ENCODE data around the gene KIT.

The KIT gene

DNA sequence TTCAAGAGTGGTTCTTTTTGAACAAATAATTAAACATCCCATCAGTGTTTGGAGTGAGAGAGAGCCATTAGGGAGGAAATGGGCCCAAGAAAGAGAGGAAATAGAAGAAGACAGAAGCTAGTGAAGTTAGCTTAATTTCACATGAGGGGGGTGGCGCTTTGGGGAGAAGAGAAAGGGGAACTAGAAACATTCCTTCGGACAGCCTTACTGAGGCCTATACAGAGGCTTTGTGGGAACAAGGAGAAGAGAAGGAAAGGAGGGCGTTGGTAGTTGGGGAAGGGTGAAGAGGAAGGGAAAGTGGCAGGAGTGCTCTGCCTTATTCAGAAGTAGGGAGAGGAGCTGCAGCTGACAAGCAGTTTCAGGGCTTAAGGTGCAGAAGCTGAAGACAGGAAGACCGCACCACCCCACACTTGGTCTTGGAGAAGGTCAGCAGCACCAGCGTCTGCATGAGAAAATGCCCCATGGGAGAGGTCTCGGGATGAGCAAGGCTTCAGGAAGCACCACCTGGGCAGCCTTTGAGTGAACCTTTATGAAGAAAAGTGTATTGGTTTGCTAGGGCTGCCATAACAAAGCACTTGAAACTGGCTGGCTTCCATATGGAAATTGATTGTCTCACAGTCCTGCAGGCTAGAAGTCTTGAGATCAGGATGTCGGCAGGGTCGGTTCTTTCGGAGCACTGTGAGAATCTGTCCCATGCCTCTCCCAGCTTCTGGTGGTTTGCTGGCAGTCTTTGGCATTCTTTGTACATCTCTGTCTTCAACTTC lies 85.1 kb downstream of the KIT start:
- DNase-seq (ENCODE audit: low spot score): no peak
- TF ChIP-seq, protein P1, sequence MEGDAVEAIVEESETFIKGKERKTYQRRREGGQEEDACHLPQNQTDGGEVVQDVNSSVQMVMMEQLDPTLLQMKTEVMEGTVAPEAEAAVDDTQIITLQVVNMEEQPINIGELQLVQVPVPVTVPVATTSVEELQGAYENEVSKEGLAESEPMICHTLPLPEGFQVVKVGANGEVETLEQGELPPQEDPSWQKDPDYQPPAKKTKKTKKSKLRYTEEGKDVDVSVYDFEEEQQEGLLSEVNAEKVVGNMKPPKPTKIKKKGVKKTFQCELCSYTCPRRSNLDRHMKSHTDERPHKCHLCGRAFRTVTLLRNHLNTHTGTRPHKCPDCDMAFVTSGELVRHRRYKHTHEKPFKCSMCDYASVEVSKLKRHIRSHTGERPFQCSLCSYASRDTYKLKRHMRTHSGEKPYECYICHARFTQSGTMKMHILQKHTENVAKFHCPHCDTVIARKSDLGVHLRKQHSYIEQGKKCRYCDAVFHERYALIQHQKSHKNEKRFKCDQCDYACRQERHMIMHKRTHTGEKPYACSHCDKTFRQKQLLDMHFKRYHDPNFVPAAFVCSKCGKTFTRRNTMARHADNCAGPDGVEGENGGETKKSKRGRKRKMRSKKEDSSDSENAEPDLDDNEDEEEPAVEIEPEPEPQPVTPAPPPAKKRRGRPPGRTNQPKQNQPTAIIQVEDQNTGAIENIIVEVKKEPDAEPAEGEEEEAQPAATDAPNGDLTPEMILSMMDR (IDR thresholded peaks at IDR 0.05; ENCODE audit: borderline replicate concordance, control extremely low read depth, extremely low read depth, insufficient read depth, missing control alignments): no peak
- in situ Hi-C loops (cut with MboI; ENCODE audit: low sequenced_read_pairs, unreplicated experiment): no loop called here

DNA sequence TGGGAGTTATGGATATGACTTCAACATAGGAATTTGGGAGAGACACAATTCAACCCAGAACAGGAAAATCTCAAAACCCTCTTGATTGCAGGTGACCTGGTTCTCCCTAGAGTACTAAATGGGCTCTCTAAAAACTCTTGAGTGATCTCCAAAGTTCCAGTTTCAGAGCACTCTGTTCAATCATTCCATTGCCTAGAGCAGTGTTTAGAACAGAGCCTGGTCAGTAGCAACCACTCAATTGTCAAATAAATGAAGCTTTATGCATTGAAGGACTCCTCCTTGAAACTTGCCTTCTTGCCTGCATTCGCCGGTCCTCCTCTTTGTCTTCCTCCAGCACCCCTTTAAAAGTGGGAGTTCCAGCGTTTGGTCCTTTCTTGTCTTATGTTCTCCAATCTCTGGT lies 85.8 kb downstream of the KIT start:
- in situ Hi-C loops (cut with MboI; ENCODE audit: low sequenced_read_pairs, unreplicated experiment): no loop called here
- TF ChIP-seq, protein P1 (IDR thresholded peaks at IDR 0.05; ENCODE audit: borderline replicate concordance, control extremely low read depth, extremely low read depth, insufficient read depth, missing control alignments): no peak
- DNase-seq (ENCODE audit: low spot score): no peak

GRCh38 chr4:54744487-54744886 lies 86.7 kb downstream of the KIT start:
- TF ChIP-seq, protein P1 (IDR thresholded peaks at IDR 0.05; ENCODE audit: borderline replicate concordance, control extremely low read depth, extremely low read depth, insufficient read depth, missing control alignments): no peak
- no peak for DNase-seq (ENCODE audit: low spot score)
- in situ Hi-C loops (cut with MboI; ENCODE audit: low sequenced_read_pairs, unreplicated experiment): no loop called here

DNA sequence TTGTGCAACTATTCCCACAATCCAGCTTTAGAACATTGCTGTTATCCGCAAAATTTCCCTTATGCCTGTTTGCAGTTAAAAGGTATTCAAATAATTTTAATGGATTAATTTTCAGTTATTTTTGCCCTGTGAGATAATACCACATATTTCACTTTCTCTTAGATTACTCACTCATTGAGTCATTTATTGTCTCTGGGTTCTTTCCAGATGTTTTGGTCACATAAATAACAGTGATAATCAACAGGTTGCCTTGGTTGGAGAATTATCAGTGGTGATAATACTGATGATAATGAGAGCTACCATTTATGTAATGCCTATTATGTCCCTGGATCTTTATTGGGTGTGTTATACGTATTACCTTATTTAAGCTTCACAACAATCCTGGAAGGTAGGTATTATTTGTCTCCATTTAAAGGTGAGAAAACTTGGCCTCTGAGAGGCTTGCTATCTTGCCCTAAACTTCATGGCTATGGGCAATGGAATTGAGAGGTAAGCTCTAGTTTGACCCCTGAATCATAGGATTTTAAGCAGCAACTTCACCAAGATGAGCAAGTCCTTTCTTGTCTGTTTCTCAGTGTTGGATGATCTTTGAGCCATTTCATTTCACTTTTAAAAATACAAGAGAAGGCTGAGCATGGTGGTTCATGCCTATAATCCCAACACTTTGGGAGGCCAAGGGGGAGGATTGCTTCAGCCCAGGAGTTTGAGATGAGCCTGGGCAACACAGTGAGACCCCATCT lies 87.4 kb downstream of the KIT start:
- in situ Hi-C loops (cut with MboI; ENCODE audit: low sequenced_read_pairs, unreplicated experiment): no loop called here
- TF ChIP-seq, protein P1 (IDR thresholded peaks at IDR 0.05; ENCODE audit: borderline replicate concordance, control extremely low read depth, extremely low read depth, insufficient read depth, missing control alignments): no peak

GRCh38 chr4:54746218-54746617 lies 88.5 kb downstream of the KIT start:
- DNase-seq (ENCODE audit: low spot score): no peak
- in situ Hi-C loops (cut with MboI; ENCODE audit: low sequenced_read_pairs, unreplicated experiment): no loop called here
- TF ChIP-seq, protein P1 (IDR thresholded peaks at IDR 0.05; ENCODE audit: borderline replicate concordance, control extremely low read depth, extremely low read depth, insufficient read depth, missing control alignments): no peak

More for the DNA sequence above, 87.4 kb downstream of the KIT start:
- no peak for DNase-seq (ENCODE audit: low spot score)

DNA sequence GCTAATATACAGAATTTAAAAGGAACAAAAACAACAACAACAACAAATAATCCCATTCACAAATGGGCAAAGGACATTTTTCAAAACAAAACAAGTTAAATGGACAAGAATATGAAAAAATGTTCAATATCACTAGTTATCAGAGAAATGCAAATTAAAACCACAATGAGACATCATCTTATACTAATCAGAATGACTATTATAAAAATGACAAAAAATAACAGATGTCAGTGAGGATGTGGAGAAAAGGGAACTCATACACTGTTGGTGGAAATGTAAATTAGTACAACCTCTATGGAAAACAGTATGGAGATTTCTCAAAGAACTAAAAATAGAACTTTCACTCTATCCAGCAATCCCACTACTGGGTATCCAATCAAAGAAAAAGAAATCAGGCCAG lies 92.6 kb downstream of the KIT start:
- no peak for DNase-seq (ENCODE audit: low spot score)
- TF ChIP-seq, protein P1 (IDR thresholded peaks at IDR 0.05; ENCODE audit: borderline replicate concordance, control extremely low read depth, extremely low read depth, insufficient read depth, missing control alignments): no peak
- in situ Hi-C loops (cut with MboI; ENCODE audit: low sequenced_read_pairs, unreplicated experiment): no loop called here

All from GM13976 (cell line).